ENCODE data around the gene CCR6. TPM values are rescaled to one million over a fixed set of nuclear protein-coding genes. Genes with fewer than 3 reads are reported as not detected.

Gene CCR6
- total and polyA plus RNA-seq, 2 experiments from 2014 or later = 0.70 to 2.0 TPM

GRCh38 chr6:167151648-167152047, 28.8 kb downstream of the CCR6 start:
- H3K27ac ChIP-seq = no peak overlapping the region
- no peaks in the 10 kb centered on the region for H4K20me1 ChIP-seq (ENCODE audit: insufficient read depth, poor library complexity, severe bottlenecking)
- no peaks in the 10 kb centered on the region for H3K9me2 ChIP-seq (replicated peaks; ENCODE audit: insufficient read depth)
- 91% methylated on average over 7 of the region's 7 CpGs for WGBS (ENCODE audit: low lambda C conversion rate, missing lambda C conversion rate)
- H2AFZ ChIP-seq = no peak overlapping the region
- H3K4me3 ChIP-seq = no peak overlapping the region
- H3K36me3 ChIP-seq (replicated peaks; ENCODE audit: insufficient read depth, low read depth) = no peaks in the 10 kb centered on the region
- H3K79me2 ChIP-seq = no peaks in the 10 kb centered on the region
- no peak overlapping the region for H3K4me2 ChIP-seq
- DNase-seq (ENCODE audit: low spot score) = no peak
- H3K4me1 ChIP-seq (ENCODE audit: insufficient read depth) = peaks cover 8% of the 10 kb centered on the region
- no peaks in the 10 kb centered on the region for H3K9me3 ChIP-seq (ENCODE audit: low read depth)
- TF ChIP-seq, protein P1, sequence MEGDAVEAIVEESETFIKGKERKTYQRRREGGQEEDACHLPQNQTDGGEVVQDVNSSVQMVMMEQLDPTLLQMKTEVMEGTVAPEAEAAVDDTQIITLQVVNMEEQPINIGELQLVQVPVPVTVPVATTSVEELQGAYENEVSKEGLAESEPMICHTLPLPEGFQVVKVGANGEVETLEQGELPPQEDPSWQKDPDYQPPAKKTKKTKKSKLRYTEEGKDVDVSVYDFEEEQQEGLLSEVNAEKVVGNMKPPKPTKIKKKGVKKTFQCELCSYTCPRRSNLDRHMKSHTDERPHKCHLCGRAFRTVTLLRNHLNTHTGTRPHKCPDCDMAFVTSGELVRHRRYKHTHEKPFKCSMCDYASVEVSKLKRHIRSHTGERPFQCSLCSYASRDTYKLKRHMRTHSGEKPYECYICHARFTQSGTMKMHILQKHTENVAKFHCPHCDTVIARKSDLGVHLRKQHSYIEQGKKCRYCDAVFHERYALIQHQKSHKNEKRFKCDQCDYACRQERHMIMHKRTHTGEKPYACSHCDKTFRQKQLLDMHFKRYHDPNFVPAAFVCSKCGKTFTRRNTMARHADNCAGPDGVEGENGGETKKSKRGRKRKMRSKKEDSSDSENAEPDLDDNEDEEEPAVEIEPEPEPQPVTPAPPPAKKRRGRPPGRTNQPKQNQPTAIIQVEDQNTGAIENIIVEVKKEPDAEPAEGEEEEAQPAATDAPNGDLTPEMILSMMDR (IDR thresholded peaks at IDR 0.05; ENCODE audit: poor library complexity) = no peak
- no peak for TF ChIP-seq EZH2phosphoT487 (IDR thresholded peaks at IDR 0.05; ENCODE audit: low read depth, severe bottlenecking, unreplicated experiment)
- TF ChIP-seq EZH2 (IDR thresholded peaks at IDR 0.05; ENCODE audit: borderline replicate concordance) = no peak
- peaks cover 5% of the 10 kb centered on the region for H3K27me3 ChIP-seq

DNA sequence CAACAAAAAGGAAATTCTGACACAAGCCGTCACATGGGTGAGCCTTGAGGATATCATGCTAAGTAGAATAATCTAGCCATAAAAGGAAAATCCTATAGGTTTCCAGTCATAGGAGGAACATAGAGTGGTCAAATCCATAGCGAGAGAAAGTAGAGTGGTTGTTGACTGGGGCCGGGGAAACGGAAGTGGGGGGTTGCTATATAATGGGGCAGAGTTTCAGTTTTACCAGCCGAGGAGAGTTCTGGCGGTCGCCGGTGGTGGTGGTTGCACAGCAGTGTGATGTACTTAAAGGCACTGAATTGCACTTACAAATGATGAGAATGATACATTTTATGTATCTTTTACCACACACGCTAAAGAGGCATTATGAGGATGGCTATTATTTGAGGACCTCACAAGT, 30.0 kb downstream of the CCR6 start:
- Histone ChIP-seq H3K27me3 (no peaks in the 10 kb centered on the region), H3K79me2 (no peaks in the 10 kb centered on the region), H4K20me1 (ENCODE audit: insufficient read depth, poor library complexity, severe bottlenecking) (no peaks in the 10 kb centered on the region), H3K4me3 (no peak overlapping the region), H2AFZ (no peak overlapping the region), H3K9me2 (replicated peaks; ENCODE audit: insufficient read depth) (no peaks in the 10 kb centered on the region), H3K4me2 (no peak overlapping the region), H3K9me3 (ENCODE audit: low read depth) (no peaks in the 10 kb centered on the region), H3K4me1 (ENCODE audit: insufficient read depth) (no peaks in the 10 kb centered on the region), H3K27ac (no peak overlapping the region), H3K36me3 (replicated peaks; ENCODE audit: insufficient read depth, low read depth) (no peaks in the 10 kb centered on the region)
- no peak for TF ChIP-seq EZH2 (IDR thresholded peaks at IDR 0.05; ENCODE audit: borderline replicate concordance)
- TF ChIP-seq, protein P1 (IDR thresholded peaks at IDR 0.05; ENCODE audit: poor library complexity) = no peak
- no peak for TF ChIP-seq EZH2phosphoT487 (IDR thresholded peaks at IDR 0.05; ENCODE audit: low read depth, severe bottlenecking, unreplicated experiment)
- DNase-seq (ENCODE audit: low spot score) = no peak
- WGBS (ENCODE audit: low lambda C conversion rate, missing lambda C conversion rate) = 95% methylated on average over 9 of the region's 9 CpGs

- no peak overlapping the region for H3K4me2 ChIP-seq
- TF ChIP-seq, protein P1 (IDR thresholded peaks at IDR 0.05; ENCODE audit: poor library complexity) = no peak
- TF ChIP-seq EZH2phosphoT487 (IDR thresholded peaks at IDR 0.05; ENCODE audit: low read depth, severe bottlenecking, unreplicated experiment) (no peak), EZH2 (IDR thresholded peaks at IDR 0.05; ENCODE audit: borderline replicate concordance) (no peak)
- 72% methylated on average over 13 of the region's 13 CpGs for WGBS (ENCODE audit: low lambda C conversion rate, missing lambda C conversion rate)
- H3K4me3 ChIP-seq = no peak overlapping the region
- H3K9me3 ChIP-seq (ENCODE audit: low read depth) = no peaks in the 10 kb centered on the region
- H4K20me1 ChIP-seq (ENCODE audit: insufficient read depth, poor library complexity, severe bottlenecking) = no peaks in the 10 kb centered on the region
- no peaks in the 10 kb centered on the region for H3K4me1 ChIP-seq (ENCODE audit: insufficient read depth)
- no peak overlapping the region for H3K27ac ChIP-seq
- no peaks in the 10 kb centered on the region for H3K9me2 ChIP-seq (replicated peaks; ENCODE audit: insufficient read depth)
- no peaks in the 10 kb centered on the region for H3K36me3 ChIP-seq (replicated peaks; ENCODE audit: insufficient read depth, low read depth)
- H3K79me2 ChIP-seq = no peaks in the 10 kb centered on the region
- DNase-seq (ENCODE audit: low spot score) = no peak
- H3K27me3 ChIP-seq = no peaks in the 10 kb centered on the region
- H2AFZ ChIP-seq = no peak overlapping the region
These were observed 30.6 kb downstream of the CCR6 start for GRCh38 chr6:167153521-167153959.

GRCh38 chr6:167154291-167154690, 31.4 kb downstream of the CCR6 start:
- TF ChIP-seq, protein P1 (IDR thresholded peaks at IDR 0.05; ENCODE audit: poor library complexity) = no peak
- TF ChIP-seq EZH2phosphoT487 (IDR thresholded peaks at IDR 0.05; ENCODE audit: low read depth, severe bottlenecking, unreplicated experiment) = no peak
- no peak for TF ChIP-seq EZH2 (IDR thresholded peaks at IDR 0.05; ENCODE audit: borderline replicate concordance)
- Histone ChIP-seq H2AFZ (no peak overlapping the region), H3K27ac (no peak overlapping the region), H3K36me3 (replicated peaks; ENCODE audit: insufficient read depth, low read depth) (no peaks in the 10 kb centered on the region), H3K79me2 (no peaks in the 10 kb centered on the region), H3K4me2 (no peak overlapping the region), H3K4me1 (ENCODE audit: insufficient read depth) (no peaks in the 10 kb centered on the region), H3K4me3 (no peak overlapping the region), H3K27me3 (no peaks in the 10 kb centered on the region), H3K9me2 (replicated peaks; ENCODE audit: insufficient read depth) (no peaks in the 10 kb centered on the region), H3K9me3 (ENCODE audit: low read depth) (no peaks in the 10 kb centered on the region), H4K20me1 (ENCODE audit: insufficient read depth, poor library complexity, severe bottlenecking) (no peaks in the 10 kb centered on the region)
- DNase-seq (ENCODE audit: low spot score) = no peak
- WGBS (ENCODE audit: low lambda C conversion rate, missing lambda C conversion rate) = 87% methylated on average over 9 of the region's 9 CpGs

Measured in hepatocyte (in vitro differentiated cells).